AG04449 (cell line): Measurements from ENCODE around the gene UTS2B.

ENCODE experiments used
- CTCF ChIA-PET: fragments of 350-600 bp; formaldehyde crosslinking; extraction: SDS; loops from one replicate; lab custom pipeline; 2021; ENCODE audit warnings: antibody characterized with exemption; lab: Yijun Ruan, JAX
- POLR2A ChIA-PET: fragments of 400-600, 350-600 bp; formaldehyde crosslinking; extraction: SDS; loops from one replicate; lab custom pipeline; 2020; ENCODE audit warnings: antibody characterized with exemption, inconsistent platforms; lab: Yijun Ruan, JAX
- DNase-seq: peaks from one replicate; pipeline ENCODE4 v3.0.0-alpha.2; 2010; ENCODE audit warnings: low read depth, low spot score
- H3K4me3 ChIP-seq: 2 replicates; pipeline ENCODE4 v1.5.1; 2011; ENCODE audit warnings: low read depth, mild to moderate bottlenecking, control low read depth, low read length
- CTCF ChIP-seq: IDR thresholded peaks from one replicate; pipeline ENCODE4 v1.5.1; 2011; ENCODE audit warnings: mild to moderate bottlenecking, moderate library complexity, low read length, control low read depth, inconsistent platforms; ENCODE audit not compliant: insufficient read depth; ENCODE audit errors: missing control alignments

UTS2B gene

DNA sequence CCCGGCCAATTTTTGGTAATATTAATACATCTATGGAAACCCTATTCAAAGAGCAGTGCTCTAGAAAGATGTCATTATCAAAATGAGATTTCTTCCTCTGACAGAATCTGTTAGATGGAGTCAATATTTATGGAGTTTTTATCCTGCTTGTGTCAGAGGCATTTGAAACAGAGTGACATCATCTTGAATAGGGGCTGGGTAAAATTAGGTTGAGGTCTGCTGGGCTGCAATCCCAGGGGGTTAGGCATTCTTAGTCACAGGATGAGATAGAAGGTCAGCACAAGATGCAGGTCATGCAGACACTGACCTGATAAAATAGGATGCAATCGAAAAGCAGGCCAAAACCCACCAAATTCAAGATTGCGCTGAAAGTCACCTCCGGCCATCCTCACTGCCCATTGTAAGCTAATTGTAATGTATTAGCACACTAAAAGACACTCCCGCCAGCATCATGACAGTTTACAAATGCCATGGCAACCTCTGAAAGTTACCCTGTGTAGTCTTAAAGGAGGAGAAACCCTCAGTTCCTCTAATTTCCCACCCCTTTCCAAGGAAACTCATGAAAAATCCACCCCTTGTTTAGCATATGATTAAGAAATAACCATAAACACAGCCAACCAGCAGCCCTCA lies 28.4 kb downstream of the UTS2B start:
- H3K4me3 ChIP-seq, result no peak overlapping the region
- ChIA-PET CTCF (no interaction called here), POLR2A (no interaction called here)
- no peak for TF ChIP-seq CTCF
- DNase-seq, result no peak

- ChIA-PET CTCF (no interaction called here), POLR2A (no interaction called here)
- no peak for TF ChIP-seq CTCF
- no peak for DNase-seq
- H3K4me3 ChIP-seq, result no peak overlapping the region
Measured at GRCh38 chr3:191301017-191301416, 29.3 kb downstream of the UTS2B start.

DNA sequence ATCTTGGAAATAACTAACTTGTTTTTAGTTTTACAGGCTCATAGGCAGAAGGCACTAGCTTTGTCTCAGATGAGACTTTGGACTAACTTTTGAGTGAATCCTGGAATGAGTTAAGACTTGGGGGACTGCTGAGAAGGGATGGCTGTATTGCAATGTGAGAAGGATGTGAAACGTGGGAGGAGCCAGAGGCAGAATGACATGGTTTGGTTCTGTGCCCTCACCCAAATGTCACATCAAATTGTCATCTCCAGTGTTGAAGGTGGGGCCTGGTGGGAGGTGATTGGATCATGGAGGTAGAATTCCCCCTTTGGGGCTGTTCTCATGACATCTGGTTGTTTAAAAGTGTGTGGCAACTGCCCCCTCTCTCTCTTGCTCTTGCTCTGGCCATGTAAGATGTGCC lies 29.9 kb downstream of the UTS2B start:
- DNase-seq, result no peak

DNA sequence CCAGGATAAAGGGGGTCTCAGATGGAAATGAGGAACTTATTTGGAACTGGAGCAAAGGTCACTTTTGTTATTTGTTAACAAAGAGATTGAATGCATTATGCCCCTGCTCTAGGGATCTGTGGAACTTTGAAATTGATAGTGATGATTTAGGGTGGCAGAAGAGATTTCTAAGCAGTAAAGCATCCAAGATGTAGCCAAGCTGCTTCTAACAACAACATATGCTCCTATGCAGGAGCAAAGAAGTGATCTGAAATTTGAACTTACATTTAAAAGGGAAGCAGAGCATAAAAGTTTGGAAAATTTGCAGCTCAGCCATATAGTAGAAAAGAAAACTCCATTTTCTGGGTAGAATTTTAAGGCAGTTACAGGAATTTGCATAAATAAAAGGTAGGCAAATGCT lies 31.5 kb downstream of the UTS2B start:
- POLR2A ChIA-PET, result no interaction called here
- DNase-seq, result no peak
- no peak for TF ChIP-seq CTCF
- CTCF ChIA-PET, result interaction anchor here (1.0 kb wide), 1 partner anchor 84 kb away, joined by 5 read pairs; no protein-coding TSS in a partner anchor
- H3K4me3 ChIP-seq, result no peak overlapping the region

More for the DNA sequence above, 29.9 kb downstream of the UTS2B start:
- H3K4me3 ChIP-seq, result no peak overlapping the region
- ChIA-PET POLR2A (no interaction called here), CTCF (no interaction called here)
- no peak for TF ChIP-seq CTCF

GRCh38 chr3:191296041-191296541 lies 34.2 kb downstream of the UTS2B start:
- ChIA-PET CTCF (no interaction called here), POLR2A (no interaction called here)
- TF ChIP-seq CTCF, result no peak
- no peak for DNase-seq
- H3K4me3 ChIP-seq, result no peak overlapping the region

DNA sequence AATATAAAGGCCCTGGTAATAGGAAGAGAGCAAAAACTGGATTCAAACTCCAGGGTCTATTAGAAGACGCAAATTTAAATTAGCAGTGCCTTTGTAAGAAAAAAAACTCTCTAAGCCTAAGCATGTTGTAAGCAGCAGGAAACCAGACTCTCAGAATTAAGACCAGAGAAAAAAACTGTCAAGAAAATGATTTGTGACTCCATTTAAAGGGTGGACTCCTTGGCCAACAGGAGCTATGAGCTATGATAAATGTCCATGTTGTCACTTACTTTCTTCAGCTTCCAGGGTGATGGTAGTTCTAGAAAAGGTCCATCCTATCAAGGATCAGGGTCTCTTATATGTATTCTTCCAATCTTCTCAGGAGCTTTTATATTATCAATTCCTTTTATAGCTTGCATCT lies 36.0 kb downstream of the UTS2B start:
- DNase-seq, result no peak

More for the DNA sequence above, 36.0 kb downstream of the UTS2B start:
- H3K4me3 ChIP-seq, result no peak overlapping the region
- no peak for TF ChIP-seq CTCF
- ChIA-PET CTCF (no interaction called here), POLR2A (no interaction called here)
